Measurements from ENCODE around the gene RPAIN. TPM values are rescaled to one million over a fixed set of nuclear protein-coding genes. Genes with fewer than 3 reads are reported as not detected.

Gene RPAIN, protein sequence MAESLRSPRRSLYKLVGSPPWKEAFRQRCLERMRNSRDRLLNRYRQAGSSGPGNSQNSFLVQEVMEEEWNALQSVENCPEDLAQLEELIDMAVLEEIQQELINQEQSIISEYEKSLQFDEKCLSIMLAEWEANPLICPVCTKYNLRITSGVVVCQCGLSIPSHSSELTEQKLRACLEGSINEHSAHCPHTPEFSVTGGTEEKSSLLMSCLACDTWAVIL
- 32.1 and 47.6 TPM in 2 replicates for total RNA-seq

GRCh38 chr17:5419959-5420653, at the start of gene RPAIN:
Gene RPAIN (plus strand): TSS chr17:5420182. CDS start chr17:5420211, 29 bp downstream.

DNA sequence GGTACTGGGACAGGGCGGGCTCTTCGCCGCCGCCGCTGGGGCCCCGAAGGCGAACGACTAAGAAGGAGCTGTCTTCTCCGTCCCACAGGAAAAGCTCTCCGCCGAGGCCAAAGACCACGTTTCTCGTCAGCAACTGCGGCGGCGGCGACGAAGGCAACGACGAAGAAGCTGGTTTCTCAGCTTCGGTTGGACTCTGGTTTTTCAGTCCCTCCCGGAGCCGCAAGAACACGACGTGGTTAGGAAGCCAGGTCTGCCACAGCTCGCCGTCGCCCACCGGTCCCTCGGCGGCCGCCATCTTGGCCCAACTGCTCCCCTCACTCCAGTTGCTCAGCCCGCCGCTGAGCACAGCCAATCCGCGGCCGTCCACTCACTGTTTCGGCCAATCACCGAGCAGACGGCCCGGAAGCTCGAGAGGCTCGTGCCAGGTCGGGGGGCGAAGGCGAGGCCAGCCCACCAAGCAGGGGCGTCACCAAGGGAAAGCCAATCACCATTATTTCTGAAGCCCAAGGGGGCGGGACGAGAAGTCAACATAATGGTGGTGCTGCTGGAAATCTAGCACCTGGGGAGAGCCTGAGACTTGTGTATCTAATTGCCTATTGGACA, 525 bp upstream of the RPAIN start, which contains the start of gene NUP88:
TSS of gene NUP88 (minus strand) at position 307 of the 603 bp plus-strand sequence. CDS start at position 295, 12 bp downstream.

GRCh38 chr17:5438716-5439445, 18.9 kb downstream of the RPAIN start, which contains the start of gene C1QBP:
Gene C1QBP (minus strand): TSS chr17:5439155. CDS start chr17:5439073, 82 bp downstream.

Other genes with a start within 250 kb of the RPAIN start
- gene ZNF594, start 228.3 kb upstream of the RPAIN start, total RNA-seq, result 2.9 and 5.4 TPM in 2 replicates
- gene SCIMP, start 185.3 kb upstream of the RPAIN start, total RNA-seq, result not detected in 2 replicates
- gene RABEP1, start 137.9 kb upstream of the RPAIN start, total RNA-seq, result 27.8 and 54.7 TPM in 2 replicates
- 90.3 and 102 TPM in 2 replicates for gene NUP88, start 520 bp upstream of the RPAIN start, total RNA-seq
- 217 and 235 TPM in 2 replicates for gene C1QBP, start 19.0 kb downstream of the RPAIN start, total RNA-seq
- 8.3 and 19.9 TPM in 2 replicates for gene DHX33, start 48.8 kb downstream of the RPAIN start, total RNA-seq
- 13.9 and 20.0 TPM in 2 replicates for gene DERL2, start 66.0 kb downstream of the RPAIN start, total RNA-seq
- gene MIS12, start 66.4 kb downstream of the RPAIN start, total RNA-seq, result 12.6 and 16.7 TPM in 2 replicates
- 13.1 and 16.4 TPM in 2 replicates for gene NLRP1, start 164.3 kb downstream of the RPAIN start, total RNA-seq

All from bladder microvascular endothelial cell (primary cell).